ENCODE data around the gene PPARG. TPM values are rescaled to one million over a fixed set of nuclear protein-coding genes. Genes with fewer than 3 reads are reported as not detected.

PPARG gene
- polyA plus RNA-seq, 1 of the 3 experiments (the other 2 are of a cell fraction), result 2.8 TPM

GRCh38 chr3:12286927-12287726, 1.7 kb upstream of the PPARG start:
- Histone ChIP-seq H3K27ac (ENCODE audit: low read depth in 2 of 2, low read length in 1 of 2) (no peak overlapping the region), H2AFZ (ENCODE audit: low read depth) (peak overlapping the region; percentile 85; the same call in 1 of the 2 replicates), H3K4me2 (peak overlapping the region; percentile 67), H3K36me3 (replicated peaks in 1 of 2; ENCODE audit: control insufficient read depth in 1 of 2, insufficient read depth in 2 of 2, low read length in 1 of 2) (no peaks in the 10 kb centered on the region), H3K9me3 (no peaks in the 10 kb centered on the region), H3K27me3 (ENCODE audit: insufficient read depth) (no peaks in the 10 kb centered on the region), H3K9me2 (no peaks in the 10 kb centered on the region), H3K79me2 (ENCODE audit: insufficient read depth) (no peaks in the 10 kb centered on the region), H3K4me1 (ENCODE audit: control insufficient read depth in 1 of 2, insufficient read depth in 2 of 2, low read depth in 1 of 2, low read length in 1 of 2) (peaks cover 0 to 7% of the 10 kb centered on the region in 2 experiments; a peak in 1 of 4 replicates), H3K4me3 (ENCODE audit: low read depth in 2 of 2, low read length in 1 of 2) (peak overlapping the region in 1 of 2 experiments; percentile 44; a peak in 2 of 4 replicates), H4K20me1 (ENCODE audit: insufficient read depth) (no peaks in the 10 kb centered on the region), H3K9ac (no peak overlapping the region), H3F3A (replicated peaks; ENCODE audit: insufficient read depth) (peaks cover 8% of the 10 kb centered on the region)
- TF ChIP-seq RFX5 (IDR thresholded peaks at IDR 0.05; ENCODE audit: low read length) (no peak), CTCF (IDR thresholded peaks at IDR 0.05) (0 out of 2 replicates have a peak, but pooled peaks have one; percentile 14)
- CTCF ChIA-PET, result interaction anchor here (1.3 kb wide), 1 partner anchor 10 kb away, joined by 4 read pairs; no protein-coding TSS in a partner anchor
- POLR2A ChIA-PET, result no interaction called here
- WGBS (ENCODE audit: low lambda C conversion rate), result 53% methylated on average over 20 of the region's 33 CpGs
- peak; percentile 54 for DNase-seq

GRCh38 chr3:12287727-12288181, 1.1 kb upstream of the PPARG start:
- Histone ChIP-seq H3K4me3 (ENCODE audit: low read depth in 2 of 2, low read length in 1 of 2) (peak overlapping the region; percentile 68 to 72), H3K9ac (peak overlapping the region; percentile 57), H3K79me2 (ENCODE audit: insufficient read depth) (no peaks in the 10 kb centered on the region), H3K27ac (ENCODE audit: low read depth in 2 of 2, low read length in 1 of 2) (no peak overlapping the region), H3K9me2 (no peaks in the 10 kb centered on the region), H3K4me1 (ENCODE audit: control insufficient read depth in 1 of 2, insufficient read depth in 2 of 2, low read depth in 1 of 2, low read length in 1 of 2) (peaks cover 0 to 7% of the 10 kb centered on the region in 2 experiments; a peak in 1 of 4 replicates), H3K4me2 (peak overlapping the region; percentile 88), H3K9me3 (no peaks in the 10 kb centered on the region), H3K36me3 (replicated peaks in 1 of 2; ENCODE audit: control insufficient read depth in 1 of 2, insufficient read depth in 2 of 2, low read length in 1 of 2) (no peaks in the 10 kb centered on the region), H4K20me1 (ENCODE audit: insufficient read depth) (no peaks in the 10 kb centered on the region), H2AFZ (ENCODE audit: low read depth) (peak overlapping the region; percentile 80), H3K27me3 (ENCODE audit: insufficient read depth) (no peaks in the 10 kb centered on the region), H3F3A (replicated peaks; ENCODE audit: insufficient read depth) (peaks cover 8% of the 10 kb centered on the region)
- peak; percentile 77 for DNase-seq
- no peak for TF ChIP-seq EP300 (IDR thresholded peaks at IDR 0.05; ENCODE audit: borderline replicate concordance in 1 of 2, low read depth in 1 of 2, low read length in 1 of 2)
- no peak for TF ChIP-seq JUND (IDR thresholded peaks at IDR 0.05)
- no peak for TF ChIP-seq PBX3 (IDR thresholded peaks at IDR 0.05)
- TF ChIP-seq USF2 (IDR thresholded peaks at IDR 0.05; ENCODE audit: borderline replicate concordance, low read depth, low read length), result no peak
- TF ChIP-seq RCOR1 (IDR thresholded peaks at IDR 0.05; ENCODE audit: low read length), result no peak
- TF ChIP-seq TAF1 (IDR thresholded peaks at IDR 0.05; ENCODE audit: borderline replicate concordance, low read depth, low read length), result no peak
- no peak for TF ChIP-seq GABPA (IDR thresholded peaks at IDR 0.05; ENCODE audit: low read depth)
- no peak for TF ChIP-seq MAX (IDR thresholded peaks at IDR 0.05; ENCODE audit: low read depth)
- no peak for TF ChIP-seq USF1 (IDR thresholded peaks at IDR 0.05; ENCODE audit: borderline replicate concordance, low read depth)
- no peak for TF ChIP-seq RXRA (IDR thresholded peaks at IDR 0.05; ENCODE audit: borderline replicate concordance, low read depth)
- no peak for TF ChIP-seq FOSL2 (IDR thresholded peaks at IDR 0.05; ENCODE audit: borderline replicate concordance, low read depth)
- no peak for TF ChIP-seq TCF12 (IDR thresholded peaks at IDR 0.05)
- TF ChIP-seq YY1 (IDR thresholded peaks at IDR 0.05; ENCODE audit: low read depth), result no peak
- ChIA-PET CTCF (interaction anchor here (0.5 to 1.3 kb wide), 2 partner anchors 9 to 320 kb away, joined by 3 to 4 read pairs; no protein-coding TSS in a partner anchor), POLR2A (no interaction called here)
- WGBS (ENCODE audit: low lambda C conversion rate), result 0% methylated on average over 4 of the region's 63 CpGs

All from SK-N-SH (cell line).